ENCODE data around the gene PIK3CB. TPM values are rescaled to one million over a fixed set of nuclear protein-coding genes. Genes with fewer than 3 reads are reported as not detected.
"Not testable (repeated sequence)": the region's sequence is repeated elsewhere in the genome, so short reads cannot be mapped to it uniquely, and the experiment has no call there.

Gene PIK3CB
- total RNA-seq, 2 experiments from 2014 or later, result 15.5 to 16.7 TPM

GRCh38 chr3:138786788-138787271 lies 47.9 kb downstream of the PIK3CB start:
- ChIA-PET CTCF (interaction anchor here (0.7 kb wide), 1 partner anchor 493 kb away, joined by 5 read pairs; no protein-coding TSS in a partner anchor), POLR2A (no interaction called here)
- no peaks in the 10 kb centered on the region for H3K27me3 Mint-ChIP-seq
- H3K4me1 Mint-ChIP-seq, result peaks cover 32% of the 10 kb centered on the region
- no peak overlapping the region for H3K4me3 Mint-ChIP-seq
- H3K9me3 Mint-ChIP-seq, result peaks cover 3% of the 10 kb centered on the region
- no peak overlapping the region for H3K27ac Mint-ChIP-seq
- DNase-seq, result no peak
- H3K36me3 Mint-ChIP-seq (ENCODE audit: low read depth), result peaks cover 32% of the 10 kb centered on the region

- Mint-ChIP-seq H3K4me1 (peaks cover 32% of the 10 kb centered on the region), H3K36me3 (ENCODE audit: low read depth) (peaks cover 25% of the 10 kb centered on the region), H3K4me3 (no peak overlapping the region), H3K27ac (no peak overlapping the region), H3K27me3 (no peaks in the 10 kb centered on the region), H3K9me3 (peaks cover 3% of the 10 kb centered on the region)
- no peak for DNase-seq
- POLR2A ChIA-PET, result interaction anchor here (1.0 kb wide), 1 partner anchor 11 kb away, joined by 3 read pairs; no protein-coding TSS in a partner anchor
- CTCF ChIA-PET, result no interaction called here
Measured at GRCh38 chr3:138785951-138786350, 48.8 kb downstream of the PIK3CB start.

GRCh38 chr3:138785362-138785857 lies 49.3 kb downstream of the PIK3CB start:
- H3K36me3 Mint-ChIP-seq (ENCODE audit: low read depth), result peaks cover 25% of the 10 kb centered on the region
- H3K4me3 Mint-ChIP-seq, DNase-seq, H3K27me3 Mint-ChIP-seq, H3K9me3 Mint-ChIP-seq, H3K27ac Mint-ChIP-seq, CTCF ChIA-PET: not testable (repeated sequence)
- POLR2A ChIA-PET, result interaction anchor here (1.0 kb wide), 1 partner anchor 12 kb away, joined by 3 read pairs; no protein-coding TSS in a partner anchor
- H3K4me1 Mint-ChIP-seq, result peaks cover 35% of the 10 kb centered on the region

- no peaks in the 10 kb centered on the region for H3K27me3 Mint-ChIP-seq
- H3K36me3 Mint-ChIP-seq (ENCODE audit: low read depth), result peaks cover 28% of the 10 kb centered on the region
- no peak overlapping the region for H3K4me3 Mint-ChIP-seq
- peaks cover 6% of the 10 kb centered on the region for H3K9me3 Mint-ChIP-seq
- no peak overlapping the region for H3K27ac Mint-ChIP-seq
- H3K4me1 Mint-ChIP-seq, result peaks cover 46% of the 10 kb centered on the region
- no peak for DNase-seq
- POLR2A ChIA-PET, result interaction anchor here (1.2 kb wide), 1 partner anchor 19 kb away, joined by 3 read pairs; no protein-coding TSS in a partner anchor
- CTCF ChIA-PET, result interaction anchor here (0.8 to 3.4 kb wide), 3 partner anchors 10 to 53 kb away, joined by 5 to 20 read pairs (median 7); no protein-coding TSS in a partner anchor
Measured at GRCh38 chr3:138782755-138783154, 52.0 kb downstream of the PIK3CB start.

GRCh38 chr3:138781012-138781470 lies 53.7 kb downstream of the PIK3CB start:
- Mint-ChIP-seq H3K4me3 (peak overlapping the region; percentile 22), H3K27ac (peak overlapping the region; percentile 91), H3K36me3 (ENCODE audit: low read depth) (peaks cover 30% of the 10 kb centered on the region), H3K27me3 (no peaks in the 10 kb centered on the region), H3K9me3 (peaks cover 6% of the 10 kb centered on the region), H3K4me1 (peaks cover 49% of the 10 kb centered on the region)
- POLR2A ChIA-PET, result interaction anchor here (0.6 to 0.7 kb wide), 2 partner anchors 37 to 1736 kb away, joined by 3 read pairs; no protein-coding TSS in a partner anchor
- CTCF ChIA-PET, result interaction anchor here (0.5 to 3.4 kb wide), 7 partner anchors 11 to 152 kb away, joined by 3 to 20 read pairs (median 4); no protein-coding TSS in a partner anchor
- peak; percentile 80 for DNase-seq

GRCh38 chr3:138778643-138779042 lies 56.1 kb downstream of the PIK3CB start:
- no peaks in the 10 kb centered on the region for H3K27me3 Mint-ChIP-seq
- CTCF ChIA-PET, result interaction anchor here (0.6 to 1.3 kb wide), 3 partner anchors 9 to 399 kb away, joined by 3 to 6 read pairs (median 3); no protein-coding TSS in a partner anchor
- H3K27ac Mint-ChIP-seq, result peak overlapping the region; percentile 64
- peaks cover 24% of the 10 kb centered on the region for H3K36me3 Mint-ChIP-seq (ENCODE audit: low read depth)
- H3K4me1 Mint-ChIP-seq, result peaks cover 64% of the 10 kb centered on the region
- H3K4me3 Mint-ChIP-seq, result no peak overlapping the region
- H3K9me3 Mint-ChIP-seq, result peaks cover 6% of the 10 kb centered on the region
- no peak for DNase-seq
- POLR2A ChIA-PET, result no interaction called here

GRCh38 chr3:138776961-138777360 lies 57.8 kb downstream of the PIK3CB start:
- DNase-seq, result no peak
- Mint-ChIP-seq H3K27me3 (no peaks in the 10 kb centered on the region), H3K4me1 (peaks cover 52% of the 10 kb centered on the region), H3K27ac (no peak overlapping the region), H3K36me3 (ENCODE audit: low read depth) (peaks cover 10% of the 10 kb centered on the region), H3K4me3 (no peak overlapping the region), H3K9me3 (peaks cover 3% of the 10 kb centered on the region)
- CTCF ChIA-PET, result interaction anchor here (1.1 kb wide), 2 partner anchors 9 to 15 kb away, joined by 3 to 6 read pairs; no protein-coding TSS in a partner anchor
- POLR2A ChIA-PET, result no interaction called here

GRCh38 chr3:138775254-138775595 lies 59.5 kb downstream of the PIK3CB start:
- Mint-ChIP-seq H3K36me3 (ENCODE audit: low read depth) (peaks cover 10% of the 10 kb centered on the region), H3K4me3 (no peak overlapping the region), H3K27ac (no peak overlapping the region), H3K27me3 (no peaks in the 10 kb centered on the region), H3K4me1 (peaks cover 41% of the 10 kb centered on the region), H3K9me3 (peaks cover 3% of the 10 kb centered on the region)
- no peak for DNase-seq
- POLR2A ChIA-PET, result no interaction called here
- CTCF ChIA-PET, result no interaction called here

GRCh38 chr3:138774529-138775253 lies 60.0 kb downstream of the PIK3CB start:
- ChIA-PET POLR2A (no interaction called here), CTCF (interaction anchor here (1.0 kb wide), 1 partner anchor 21 kb away, joined by 3 read pairs; no protein-coding TSS in a partner anchor)
- no peak overlapping the region for H3K27ac Mint-ChIP-seq
- H3K36me3 Mint-ChIP-seq (ENCODE audit: low read depth), result peaks cover 13% of the 10 kb centered on the region
- peaks cover 43% of the 10 kb centered on the region for H3K4me1 Mint-ChIP-seq
- peaks cover 3% of the 10 kb centered on the region for H3K9me3 Mint-ChIP-seq
- H3K4me3 Mint-ChIP-seq, result no peak overlapping the region
- DNase-seq, result no peak
- no peaks in the 10 kb centered on the region for H3K27me3 Mint-ChIP-seq

- ChIA-PET POLR2A (no interaction called here), CTCF (no interaction called here)
- Mint-ChIP-seq H3K9me3 (peaks cover 8% of the 10 kb centered on the region), H3K27me3 (no peaks in the 10 kb centered on the region), H3K36me3 (ENCODE audit: low read depth) (peaks cover 34% of the 10 kb centered on the region), H3K27ac (no peak overlapping the region), H3K4me1 (peaks cover 26% of the 10 kb centered on the region), H3K4me3 (no peak overlapping the region)
- DNase-seq, result no peak
Measured at GRCh38 chr3:138771585-138771984, 63.1 kb downstream of the PIK3CB start.

GRCh38 chr3:138769616-138770015 lies 65.1 kb downstream of the PIK3CB start:
- Mint-ChIP-seq H3K9me3 (peaks cover 10% of the 10 kb centered on the region), H3K27ac (no peak overlapping the region), H3K4me1 (peaks cover 17% of the 10 kb centered on the region), H3K27me3 (no peaks in the 10 kb centered on the region), H3K36me3 (ENCODE audit: low read depth) (peaks cover 38% of the 10 kb centered on the region), H3K4me3 (no peak overlapping the region)
- no peak for DNase-seq
- CTCF ChIA-PET, result interaction anchor here (1.0 to 1.7 kb wide), 2 partner anchors 9 to 40 kb away, joined by 4 to 6 read pairs; no protein-coding TSS in a partner anchor
- POLR2A ChIA-PET, result no interaction called here

GRCh38 chr3:138768946-138769345 lies 65.8 kb downstream of the PIK3CB start:
- CTCF ChIA-PET, result interaction anchor here (1.0 to 1.7 kb wide), 3 partner anchors 9 to 147 kb away, joined by 3 to 6 read pairs (median 3); no protein-coding TSS in a partner anchor
- no peak overlapping the region for H3K27ac Mint-ChIP-seq
- DNase-seq, result no peak
- peaks cover 14% of the 10 kb centered on the region for H3K4me1 Mint-ChIP-seq
- peaks cover 38% of the 10 kb centered on the region for H3K36me3 Mint-ChIP-seq (ENCODE audit: low read depth)
- POLR2A ChIA-PET, result no interaction called here
- H3K27me3 Mint-ChIP-seq, result no peaks in the 10 kb centered on the region
- no peak overlapping the region for H3K4me3 Mint-ChIP-seq
- H3K9me3 Mint-ChIP-seq, result peaks cover 10% of the 10 kb centered on the region

GRCh38 chr3:138768125-138768524 lies 66.6 kb downstream of the PIK3CB start:
- Mint-ChIP-seq H3K27ac (no peak overlapping the region), H3K4me3 (no peak overlapping the region), H3K36me3 (ENCODE audit: low read depth) (peaks cover 36% of the 10 kb centered on the region), H3K4me1 (peaks cover 12% of the 10 kb centered on the region), H3K9me3 (peaks cover 10% of the 10 kb centered on the region), H3K27me3 (no peaks in the 10 kb centered on the region)
- POLR2A ChIA-PET, result no interaction called here
- no peak for DNase-seq
- CTCF ChIA-PET, result interaction anchor here (0.6 to 1.6 kb wide), 6 partner anchors 9 to 148 kb away, joined by 3 to 10 read pairs (median 3); no protein-coding TSS in a partner anchor

Data from activated CD4-positive, alpha-beta T cell treated with anti-CD3 and anti-CD28 coated beads, Interleukin-2, amount 10 ng/mL, durations not matched to agents 7 days and 5 days (primary cell).